Neuronal stem cell (in vitro differentiated cells): ENCODE results near the gene MYADML2.
A peak's percentile ranks its signal among the peaks of the same experiment; 100 is the strongest.

Experiments
- DNase-seq: peaks from one replicate; pipeline ENCODE4 v3.0.0-alpha.2; 2013; ENCODE audit warnings: low spot score
- H2AFZ ChIP-seq: one replicate; pipeline ENCODE4 v1.6.1; 2013; ENCODE audit warnings: mild to moderate bottlenecking, low read length, inconsistent platforms
- H2AK5ac ChIP-seq: 2 replicates; pipeline ENCODE4 v1.6.1; 2013; ENCODE audit warnings: low read depth, mild to moderate bottlenecking, inconsistent platforms, low read length, moderate library complexity, mixed read lengths
- H2BK120ac ChIP-seq: 2 replicates; pipeline ENCODE4 v1.6.1; 2013; ENCODE audit warnings: low read depth, mild to moderate bottlenecking, inconsistent platforms, low read length, moderate library complexity, mixed read lengths
- H2BK12ac ChIP-seq: one replicate; pipeline ENCODE4 v1.6.1; 2013; ENCODE audit warnings: low read length, inconsistent platforms
- H2BK15ac ChIP-seq: 2 replicates; pipeline ENCODE4 v1.6.1; 2013; ENCODE audit warnings: mild to moderate bottlenecking, low read length, inconsistent platforms, mixed read lengths
- H2BK5ac ChIP-seq: one replicate; pipeline ENCODE4 v1.6.1; 2013; ENCODE audit warnings: inconsistent platforms, mild to moderate bottlenecking, low read length, moderate library complexity
- H3K14ac ChIP-seq: one replicate; pipeline ENCODE4 v1.6.1; 2013; ENCODE audit warnings: low read length, inconsistent platforms
- H3K18ac ChIP-seq: 2 replicates; pipeline ENCODE4 v1.6.1; 2013; ENCODE audit warnings: low read length, inconsistent platforms
- H3K23ac ChIP-seq: 2 replicates; pipeline ENCODE4 v1.6.1; 2013; ENCODE audit warnings: low read depth, mild to moderate bottlenecking, mixed read lengths, low read length, inconsistent platforms; ENCODE audit not compliant: poor library complexity
- H3K27ac ChIP-seq: replicated peaks from 3 replicates; pipeline ENCODE4 v1.5.1; 2013; ENCODE audit warnings: low read length, inconsistent platforms
- H3K27me3 ChIP-seq, 3 experiments: 2 replicates each; pipeline ENCODE4 v1.6.1; 2013; ENCODE audit warnings: low read length in 3 of 3, mild to moderate bottlenecking in 2 of 3, inconsistent platforms in 1 of 3, low read depth in 1 of 3, mixed read lengths in 1 of 3, moderate library complexity in 1 of 3; ENCODE audit not compliant: control insufficient read depth in 3 of 3, insufficient read depth in 3 of 3
- H3K36me3 ChIP-seq, 2 donors: replicated peaks in 1 of 2; 2 replicates each; pipeline ENCODE4 v1.6.1; 2013; ENCODE audit warnings: low read length in 2 of 2; ENCODE audit not compliant: control insufficient read depth in 2 of 2, insufficient read depth in 2 of 2
- H3K4ac ChIP-seq: 2 replicates; pipeline ENCODE4 v1.6.1; 2013; ENCODE audit warnings: inconsistent platforms, mild to moderate bottlenecking, low read length, moderate library complexity
- H3K4me1 ChIP-seq, 2 donors: 1 replicate in 1 of 2; 2 replicates in 1 of 2; pipeline ENCODE4 v1.6.1; 2013; ENCODE audit warnings: low read length in 2 of 2, low read depth in 1 of 2; ENCODE audit not compliant: control insufficient read depth in 2 of 2, insufficient read depth in 1 of 2
- H3K4me2 ChIP-seq: one replicate; pipeline ENCODE4 v1.6.1; 2013; ENCODE audit warnings: mild to moderate bottlenecking, low read length, inconsistent platforms; ENCODE audit not compliant: insufficient read depth, poor library complexity, severe bottlenecking
- H3K4me3 ChIP-seq, 2 donors: 2 replicates each; pipeline ENCODE4 v1.5.1; 2013; ENCODE audit warnings: low read length in 2 of 2, mild to moderate bottlenecking in 2 of 2, inconsistent platforms in 1 of 2, moderate library complexity in 1 of 2
- H3K79me1 ChIP-seq: one replicate; pipeline ENCODE4 v1.6.1; 2013; ENCODE audit warnings: low read depth, mild to moderate bottlenecking, inconsistent platforms, low read length, moderate library complexity
- H3K9ac ChIP-seq: one replicate; pipeline ENCODE4 v1.6.1; 2013; ENCODE audit warnings: mild to moderate bottlenecking, low read depth, low read length, inconsistent platforms; ENCODE audit not compliant: poor library complexity
- H3K9me3 ChIP-seq, 2 donors: replicated peaks in 1 of 2; 2 replicates each; pipeline versions ENCODE3 to v1.6.1; 2013; ENCODE audit warnings: low read length in 2 of 2, mild to moderate bottlenecking in 2 of 2, inconsistent platforms in 1 of 2, low read depth in 1 of 2, mixed read lengths in 1 of 2, moderate library complexity in 1 of 2; ENCODE audit not compliant: control insufficient read depth in 2 of 2, insufficient read depth in 1 of 2
- H4K8ac ChIP-seq: one replicate; pipeline ENCODE4 v1.6.1; 2013; ENCODE audit warnings: low read depth, mild to moderate bottlenecking, inconsistent platforms, low read length, moderate library complexity
- H4K91ac ChIP-seq: one replicate; pipeline ENCODE4 v1.6.1; 2013; ENCODE audit warnings: low read length, low read depth, mild to moderate bottlenecking, inconsistent platforms; ENCODE audit not compliant: poor library complexity
- WGBS, 2 donors: extraction: QIAGEN DNeasy Blood & Tissue Kit; methylation state at CpG; one replicate each; pipeline ENCODE4 v1.1.7; 2013; ENCODE audit warnings: missing lambda C conversion rate in 2 of 2, mixed read lengths in 1 of 2; ENCODE audit not compliant: insufficient read length in 2 of 2, insufficient replicate concordance in 1 of 2; ENCODE audit errors: extremely low coverage in 2 of 2; 5-methylcytosine and 5-hydroxymethylcytosine counted together

MYADML2 gene

DNA sequence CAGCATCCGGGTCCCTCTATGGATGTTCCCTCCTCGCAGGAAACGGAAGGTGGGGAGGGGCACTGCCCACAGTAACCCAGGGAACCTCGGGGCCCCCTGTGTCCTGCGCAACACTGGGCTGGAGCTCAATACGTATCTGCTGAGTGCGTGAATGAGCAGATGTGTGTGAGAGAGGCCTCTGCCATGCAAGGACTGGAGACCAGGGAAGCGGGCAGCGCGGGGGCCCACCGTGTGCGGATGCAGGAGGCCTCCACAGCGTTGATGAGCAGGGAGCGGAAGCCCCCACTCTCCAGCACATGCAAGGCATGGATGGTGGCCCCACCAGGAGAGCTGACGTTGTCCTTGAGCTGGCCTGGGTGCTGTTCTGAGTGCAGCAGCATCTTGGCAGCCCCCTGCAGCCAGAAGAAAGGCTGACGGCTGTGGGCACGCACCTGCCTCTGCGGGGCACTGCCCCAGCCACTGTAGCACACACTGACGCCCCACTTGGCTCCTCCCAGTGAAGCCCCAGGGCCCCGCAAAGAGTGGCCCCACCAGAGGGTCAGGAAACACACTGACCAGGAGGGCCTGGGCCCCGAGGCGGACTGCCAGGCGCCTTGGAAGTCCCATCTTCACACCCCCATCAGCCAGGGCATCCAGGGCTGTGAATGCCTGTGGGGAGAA lies 12.8 kb downstream of the MYADML2 start:
- Histone ChIP-seq H3K18ac (no peak overlapping the region), H2BK12ac (no peak overlapping the region), H3K4me1 (peaks cover 5 to 6% of the 10 kb centered on the region in 2 donors), H2BK15ac (no peak overlapping the region), H2AFZ (no peak overlapping the region), H3K4me3 (no peak overlapping the region), H4K8ac (no peak overlapping the region), H3K4me2 (no peak overlapping the region), H4K91ac (no peak overlapping the region), H3K27ac (no peak overlapping the region), H2AK5ac (no peak overlapping the region), H3K9ac (no peak overlapping the region), H3K4ac (no peak overlapping the region), H3K27me3 (peaks cover 0 to 3% (median 0%) of the 10 kb centered on the region in 3 experiments), H2BK5ac (peak overlapping the region; percentile 44), H3K14ac (no peak overlapping the region), H3K79me1 (peaks cover 16% of the 10 kb centered on the region), H2BK120ac (no peak overlapping the region), H3K23ac (no peak overlapping the region), H3K36me3 (peaks cover 6 to 29% of the 10 kb centered on the region in 2 donors), H3K9me3 (no peaks in the 10 kb centered on the region)
- DNase-seq = no peak
- no CpG with 5 or more reads among the region's 23 CpGs for WGBS, 2 donors

GRCh38 chr17:81933178-81933699 lies 13.8 kb downstream of the MYADML2 start:
- Histone ChIP-seq H3K23ac (peak overlapping the region; percentile 80), H2BK5ac (peak overlapping the region; percentile 82)
- WGBS, 2 donors = no CpG with 5 or more reads among the region's 14 CpGs

DNA sequence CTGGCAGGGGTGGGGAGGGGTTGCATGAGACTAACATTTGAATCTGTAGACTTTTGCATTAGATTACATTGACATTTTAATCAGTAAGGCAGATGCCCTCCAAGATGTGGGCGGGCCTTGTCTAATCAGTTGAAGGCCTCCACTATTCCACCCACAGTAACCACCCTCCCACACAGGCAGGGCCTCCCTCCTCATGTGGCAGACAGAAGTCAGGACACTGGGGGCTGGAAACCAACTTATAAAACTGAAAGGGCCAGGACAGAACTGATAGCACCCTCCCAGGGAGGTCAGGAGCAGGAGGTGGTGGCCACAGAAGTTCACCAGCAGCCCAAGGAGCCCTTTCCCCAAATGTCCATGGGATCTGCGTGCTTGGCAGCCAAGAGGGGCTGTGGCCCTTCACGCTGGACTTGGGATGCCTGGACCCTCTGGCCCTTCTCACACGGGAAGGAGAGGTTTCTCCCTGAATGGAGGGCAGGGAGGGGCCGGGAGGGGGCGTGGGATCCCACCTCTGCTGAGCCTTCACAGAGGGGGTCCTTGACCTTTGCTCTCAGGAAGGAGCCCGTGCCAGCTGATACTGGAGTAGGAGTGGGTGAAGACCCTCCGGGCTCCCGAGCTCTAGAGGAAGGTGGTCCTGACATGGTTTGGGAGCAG lies 14.6 kb downstream of the MYADML2 start:
- no peak overlapping the region for H2BK12ac ChIP-seq
- no peak overlapping the region for H3K18ac ChIP-seq
- peak overlapping the region; percentile 75 for H2AK5ac ChIP-seq
- H3K4me1 ChIP-seq = peaks cover 13% of the 10 kb centered on the region in 2 donors
- H4K8ac ChIP-seq = peak overlapping the region; percentile 65
- H4K91ac ChIP-seq = no peak overlapping the region
- peak overlapping the region; percentile 82 for H2BK5ac ChIP-seq
- H3K79me1 ChIP-seq = peaks cover 26% of the 10 kb centered on the region
- no peak overlapping the region for H3K4ac ChIP-seq
- no peak overlapping the region for H3K4me2 ChIP-seq
- no peak overlapping the region for H2AFZ ChIP-seq
- peak overlapping the region; percentile 43 for H2BK15ac ChIP-seq
- peaks cover 6 to 29% of the 10 kb centered on the region in 2 donors for H3K36me3 ChIP-seq
- H3K9me3 ChIP-seq = no peaks in the 10 kb centered on the region
- WGBS, 2 donors = no CpG with 5 or more reads among the region's 9 CpGs
- no peak overlapping the region for H3K27ac ChIP-seq
- H3K27me3 ChIP-seq = peaks cover 0 to 10% (median 0%) of the 10 kb centered on the region in 3 experiments
- H2BK120ac ChIP-seq = no peak overlapping the region
- peak overlapping the region; percentile 55 for H3K23ac ChIP-seq
- DNase-seq = no peak
- H3K4me3 ChIP-seq = no peak overlapping the region
- no peak overlapping the region for H3K9ac ChIP-seq
- no peak overlapping the region for H3K14ac ChIP-seq

More at GRCh38 chr17:81933178-81933699, 13.8 kb downstream of the MYADML2 start:
- H3K4ac ChIP-seq = no peak overlapping the region
- H3K4me3 ChIP-seq = peak overlapping the region in 1 of 2 donors; percentile 16
- peaks cover 6 to 29% of the 10 kb centered on the region in 2 donors for H3K36me3 ChIP-seq
- H2BK12ac ChIP-seq = no peak overlapping the region
- DNase-seq = no peak
- no peak overlapping the region for H3K4me2 ChIP-seq
- peak overlapping the region; percentile 65 for H4K8ac ChIP-seq
- H3K14ac ChIP-seq = peak overlapping the region; percentile 8
- H3K4me1 ChIP-seq = peaks cover 11 to 13% of the 10 kb centered on the region in 2 donors
- H2BK15ac ChIP-seq = peak overlapping the region; percentile 43
- H3K9me3 ChIP-seq = no peaks in the 10 kb centered on the region
- peak overlapping the region; percentile 5 for H2AK5ac ChIP-seq
- H2AFZ ChIP-seq = no peak overlapping the region
- H3K9ac ChIP-seq = no peak overlapping the region
- no peak overlapping the region for H3K18ac ChIP-seq
- H3K27me3 ChIP-seq = peaks cover 0 to 9% (median 0%) of the 10 kb centered on the region in 3 experiments
- H2BK120ac ChIP-seq = no peak overlapping the region
- no peak overlapping the region for H4K91ac ChIP-seq
- no peak overlapping the region for H3K27ac ChIP-seq
- H3K79me1 ChIP-seq = peaks cover 25% of the 10 kb centered on the region
